Stomach (tissue), 9 donors: Measurements from ENCODE around the gene KCNH1. TPM values are rescaled to one million over a fixed set of nuclear protein-coding genes. Genes with fewer than 3 reads are reported as not detected.
"Not testable (repeated sequence)": the region's sequence is repeated elsewhere in the genome, so short reads cannot be mapped to it uniquely, and the experiment has no call there.

ENCODE experiments used
- DNase-seq, 2 donors: peaks; one replicate each; pipeline versions ENCODE4 v3.0.0 to v3.0.0-alpha.2; 2013 to 2019
- H3K27ac ChIP-seq, 5 donors: fragments of 200-600 bp in 4 of 5; sonication (generic) in 4 of 5; one replicate each; pipeline ENCODE4 v1.5.1; 2013 to 2019; ENCODE audit warnings: mild to moderate bottlenecking in 1 of 5, moderate library complexity in 1 of 5
- H3K27me3 ChIP-seq, 3 donors: fragments of 200-600 bp; sonication (generic); one replicate each; pipeline ENCODE4 v1.5.1; 2017 to 2019; ENCODE audit warnings: mixed run types in 1 of 3
- H3K36me3 ChIP-seq, 4 donors: fragments of 200-600 bp; sonication (generic); 1 replicate in 3 of 4; 2 replicates in 1 of 4; pipeline ENCODE4 v1.5.1; 2016 to 2019
- H3K4me1 ChIP-seq, 4 donors: fragments of 200-600 bp; sonication (generic); one replicate each; pipeline ENCODE4 v1.5.1; 2016 to 2019
- H3K4me3 ChIP-seq, 4 donors: fragments of 200-600 bp; sonication (generic) in 3 of 4; one replicate each; pipeline ENCODE4 v1.5.1; 2016 to 2019; ENCODE audit warnings: mild to moderate bottlenecking in 1 of 4
- H3K9me3 ChIP-seq, 4 donors: fragments of 200-600 bp; sonication (generic); one replicate each; pipeline ENCODE4 v1.5.1; 2016 to 2019
- CTCF ChIP-seq, 7 experiments: fragments of 450-650 bp in 4 of 7; fragments of 200-600 bp in 3 of 7; sonication (generic) in 3 of 7; IDR thresholded peaks; one replicate each; pipeline ENCODE4 v1.5.1; 2016 to 2019; ENCODE audit warnings: antibody characterized with exemption in 7 of 7, control low read depth in 2 of 7, mild to moderate bottlenecking in 1 of 7
- EP300 ChIP-seq: sonication (generic); formaldehyde crosslinking; IDR thresholded peaks from one replicate; pipeline ENCODE4 v1.6.1; 2017; ENCODE audit warnings: antibody characterized with exemption
- POLR2A ChIP-seq, 4 donors: fragments of 450-650 bp; IDR thresholded peaks; one replicate each; pipeline ENCODE4 v1.6.1; 2016; ENCODE audit warnings: antibody characterized with exemption in 4 of 4, control low read depth in 2 of 4, mild to moderate bottlenecking in 1 of 4, moderate library complexity in 1 of 4
- POLR2AphosphoS5 ChIP-seq, 3 donors: sonication (generic); formaldehyde crosslinking; IDR thresholded peaks; one replicate each; pipeline ENCODE4 v1.6.1; 2016; ENCODE audit warnings: antibody characterized with exemption in 3 of 3
- WGBS, 5 donors: extraction: QIAGEN DNeasy Blood & Tissue Kit in 3 of 5; methylation state at CpG; one replicate each; pipeline versions ENCODE4 v1.1.5 to v1.1.7; 2013 to 2018; 5-methylcytosine and 5-hydroxymethylcytosine counted together
- intact Hi-C: fragments of 100-400 bp; cut with DNase I; formaldehyde crosslinking; loops from one replicate; pipeline ENCODE4 v1.15.1; 2023; ENCODE audit warnings: low total_unique reads
- polyA plus RNA-seq, 3 donors: library from polyadenylated mRNA; stranded (reverse); fragments of 200-250 nt; gene quantifications; one replicate each; pipeline ENCODE4 v1.2.3, GENCODE V29; 2013
- total RNA-seq, 5 donors: library from RNA; depleted of rRNA; stranded (reverse); fragments of >200 nt; gene quantifications; one replicate each; pipeline versions ENCODE4 v1.1.0 to v1.2.3, GENCODE V29; 2014 to 2016
- donor health status: healthy with polysubstance abuse.
- donor health status: Bipolar disorder and iron deficiency.
- donor health status: healthy.

KCNH1 gene
- total and polyA plus RNA-seq, 8 donors: 0.10 to 6.8 (median 3.2) TPM; not detected in 1

GRCh38 chr1:210662291-210663050 lies 471.5 kb downstream of the KCNH1 start:
- Histone ChIP-seq H3K27me3 (no peaks in the 10 kb centered on the region), H3K4me1 (peaks cover 0 to 9% (median 4%) of the 10 kb centered on the region in 4 donors), H3K4me3 (no peak overlapping the region), H3K36me3 (no peaks in the 10 kb centered on the region), H3K27ac (no peak overlapping the region), H3K9me3 (no peaks in the 10 kb centered on the region)
- WGBS, 5 donors: 78 to 94% (median 89%) methylated on average over 4 of the region's 4 CpGs
- TF ChIP-seq POLR2AphosphoS5 (IDR thresholded peaks at IDR 0.05): no peak
- no peak for TF ChIP-seq CTCF (IDR thresholded peaks at IDR 0.05)
- TF ChIP-seq EP300: no peak
- no peak for TF ChIP-seq POLR2A (IDR thresholded peaks at IDR 0.05)
- intact Hi-C loops: no loop called here
- no peak for DNase-seq

GRCh38 chr1:210661520-210661919 lies 472.4 kb downstream of the KCNH1 start:
- H3K4me1 ChIP-seq, H3K27me3 ChIP-seq, H3K27ac ChIP-seq, DNase-seq, H3K9me3 ChIP-seq, intact Hi-C loops, H3K4me3 ChIP-seq, H3K36me3 ChIP-seq: not testable (repeated sequence)
- WGBS, 5 donors: 85 to 96% (median 92%) methylated on average over 4 of the region's 4 CpGs

- no peak for DNase-seq
- Histone ChIP-seq H3K27ac (no peak overlapping the region), H3K4me1 (no peaks in the 10 kb centered on the region), H3K4me3 (no peak overlapping the region), H3K27me3 (no peaks in the 10 kb centered on the region), H3K9me3 (no peaks in the 10 kb centered on the region), H3K36me3 (no peaks in the 10 kb centered on the region)
- WGBS, 5 donors: 88 to 96% (median 90%) methylated on average over 6 of the region's 6 CpGs
- intact Hi-C loops: no loop called here
- TF ChIP-seq CTCF (IDR thresholded peaks at IDR 0.05): no peak
- no peak for TF ChIP-seq EP300
- no peak for TF ChIP-seq POLR2A (IDR thresholded peaks at IDR 0.05)
- TF ChIP-seq POLR2AphosphoS5 (IDR thresholded peaks at IDR 0.05): no peak
These were observed 476.1 kb downstream of the KCNH1 start for GRCh38 chr1:210657806-210658205.

GRCh38 chr1:210655511-210655910 lies 478.4 kb downstream of the KCNH1 start:
- Histone ChIP-seq H3K9me3 (no peaks in the 10 kb centered on the region), H3K36me3 (no peaks in the 10 kb centered on the region), H3K27me3 (no peaks in the 10 kb centered on the region), H3K4me1 (no peaks in the 10 kb centered on the region), H3K27ac (no peak overlapping the region), H3K4me3 (no peak overlapping the region)
- no peak for DNase-seq
- intact Hi-C loops: no loop called here
- TF ChIP-seq POLR2AphosphoS5 (IDR thresholded peaks at IDR 0.05) (no peak), EP300 (no peak), CTCF (IDR thresholded peaks at IDR 0.05) (no peak), POLR2A (IDR thresholded peaks at IDR 0.05) (no peak)
- WGBS, 5 donors: 59 to 83% (median 75%) methylated on average over 7 of the region's 7 CpGs
